ENCODE data around the gene STAM.

GRCh38 chr10:17649052-17649451 lies 5.1 kb downstream of the STAM start:
- no peak for TF ChIP-seq CTCF (IDR thresholded peaks at IDR 0.05; ENCODE audit: low read length)
- TF ChIP-seq EZH2 (optimal IDR thresholded peaks at IDR 0.05; ENCODE audit: low read depth, low read length), result no peak

Data from MM.1S (cell line).